Parietal lobe (tissue), 1 donor: ENCODE results near the gene SP9. TPM values are rescaled to one million over a fixed set of nuclear protein-coding genes. Genes with fewer than 3 reads are reported as not detected.

Experiments used
- total RNA-seq: library from RNA; depleted of rRNA; stranded (reverse); fragments of >200 nt; gene quantifications from one replicate; pipeline ENCODE4 v1.2.3, GENCODE V29; 2014

Gene SP9
- total RNA-seq = 20.0 TPM

GRCh38 chr2:174334781-174335251 is at the start of gene SP9:
Gene SP9, plus strand, starts transcription at chr2:174334954. Its CDS starts 139 bp downstream, at chr2:174335093.

Other genes with a start within 250 kb of the SP9 start
- gene OLA1, start 86.4 kb upstream of the SP9 start, total RNA-seq = 79.2 TPM
- gene SCRN3, start 60.8 kb downstream of the SP9 start, total RNA-seq = 65.7 TPM
- 11.6 TPM for gene GPR155, start 152.1 kb downstream of the SP9 start, total RNA-seq